GM21360 (cell line): Measurements from ENCODE around the gene NFATC3.
"Not testable (repeated sequence)": the region's sequence is repeated elsewhere in the genome, so short reads cannot be mapped to it uniquely, and the experiment has no call there.

Experiments used
- ATAC-seq: cut with Tn5 transposase; IDR thresholded peaks from one replicate; pipeline ENCODE4 v1.9.1; 2021; ENCODE audit warnings: mild to moderate bottlenecking, moderate library complexity; ENCODE audit not compliant: unreplicated experiment

NFATC3 gene

DNA sequence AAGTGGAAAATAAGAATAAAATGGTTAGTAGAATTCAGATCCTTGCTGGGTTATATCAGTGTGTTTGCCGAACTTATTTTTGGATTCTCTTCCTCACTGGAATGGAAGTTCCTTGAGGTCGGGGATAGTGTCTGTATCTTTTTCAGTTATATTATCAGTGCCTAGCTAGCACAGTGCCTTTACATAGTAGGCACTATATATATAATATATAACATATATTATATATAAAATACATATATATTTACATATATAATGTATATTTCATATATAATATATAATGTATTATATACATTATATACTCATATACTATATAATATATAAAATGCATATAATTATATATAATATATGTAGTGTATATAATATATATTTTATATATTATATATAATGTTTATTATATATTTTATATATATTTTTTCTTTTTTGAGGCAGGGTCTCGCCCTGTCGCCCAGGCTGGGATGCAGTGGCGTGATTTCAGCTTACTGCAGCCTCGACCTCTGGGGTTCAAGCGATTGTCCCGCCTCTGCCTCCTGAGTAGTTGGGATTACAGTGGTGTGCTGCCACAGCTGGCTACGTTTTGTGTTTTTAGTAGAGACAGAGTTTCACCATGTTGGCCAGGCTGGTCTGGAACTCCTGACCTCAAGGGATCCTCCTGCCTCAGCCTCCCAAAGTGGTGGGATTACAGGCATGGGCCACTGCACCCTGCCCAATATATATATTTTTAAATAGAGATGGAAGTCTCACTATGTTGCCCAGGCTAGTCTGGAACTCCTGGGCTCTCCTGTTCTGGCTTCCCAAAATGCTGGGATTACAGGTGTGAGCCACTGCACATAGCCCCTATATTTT is 3.2 kb downstream of the NFATC3 start:
- ATAC-seq: no peak

DNA sequence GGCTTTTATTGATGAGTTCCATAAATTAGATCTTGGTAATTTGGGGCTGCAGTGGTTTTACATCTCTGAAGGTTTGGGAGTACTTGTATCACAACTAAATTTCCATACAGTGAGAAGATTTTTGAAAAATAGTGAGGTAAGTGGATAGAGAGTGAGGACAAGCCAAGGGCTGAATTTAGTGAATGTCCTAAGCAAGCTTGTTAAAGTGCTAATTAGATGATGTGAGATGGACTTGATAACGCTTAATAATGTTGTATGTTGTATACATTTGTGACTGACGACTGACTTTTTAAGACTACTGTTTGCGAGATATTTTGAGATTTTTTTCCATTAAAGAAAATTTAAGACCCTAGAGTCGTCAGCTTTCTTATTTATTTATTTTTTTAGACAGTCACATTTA is 3.9 kb downstream of the NFATC3 start:
- no peak for ATAC-seq

- ATAC-seq: no peak
Measured at GRCh38 chr16:68090130-68090529, 5.0 kb downstream of the NFATC3 start.

DNA sequence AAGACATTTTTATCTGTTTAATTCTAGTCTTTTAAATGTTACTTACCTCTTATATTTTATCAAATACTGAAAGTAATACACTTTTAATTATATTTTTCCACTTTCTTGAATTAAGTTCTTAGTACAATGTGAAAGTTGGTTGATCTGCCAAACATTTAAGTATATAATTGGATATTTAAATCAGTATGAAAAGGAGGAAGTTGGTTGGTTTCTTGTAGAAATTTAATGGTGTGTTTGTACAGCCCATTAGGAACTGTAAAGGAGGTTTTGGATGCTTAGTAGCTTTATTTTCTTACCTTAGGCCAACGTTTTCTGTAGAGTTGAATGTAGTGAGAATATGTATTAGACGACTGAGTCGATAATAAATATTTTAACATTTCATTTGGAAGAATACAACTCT is 5.4 kb downstream of the NFATC3 start:
- no peak for ATAC-seq

DNA sequence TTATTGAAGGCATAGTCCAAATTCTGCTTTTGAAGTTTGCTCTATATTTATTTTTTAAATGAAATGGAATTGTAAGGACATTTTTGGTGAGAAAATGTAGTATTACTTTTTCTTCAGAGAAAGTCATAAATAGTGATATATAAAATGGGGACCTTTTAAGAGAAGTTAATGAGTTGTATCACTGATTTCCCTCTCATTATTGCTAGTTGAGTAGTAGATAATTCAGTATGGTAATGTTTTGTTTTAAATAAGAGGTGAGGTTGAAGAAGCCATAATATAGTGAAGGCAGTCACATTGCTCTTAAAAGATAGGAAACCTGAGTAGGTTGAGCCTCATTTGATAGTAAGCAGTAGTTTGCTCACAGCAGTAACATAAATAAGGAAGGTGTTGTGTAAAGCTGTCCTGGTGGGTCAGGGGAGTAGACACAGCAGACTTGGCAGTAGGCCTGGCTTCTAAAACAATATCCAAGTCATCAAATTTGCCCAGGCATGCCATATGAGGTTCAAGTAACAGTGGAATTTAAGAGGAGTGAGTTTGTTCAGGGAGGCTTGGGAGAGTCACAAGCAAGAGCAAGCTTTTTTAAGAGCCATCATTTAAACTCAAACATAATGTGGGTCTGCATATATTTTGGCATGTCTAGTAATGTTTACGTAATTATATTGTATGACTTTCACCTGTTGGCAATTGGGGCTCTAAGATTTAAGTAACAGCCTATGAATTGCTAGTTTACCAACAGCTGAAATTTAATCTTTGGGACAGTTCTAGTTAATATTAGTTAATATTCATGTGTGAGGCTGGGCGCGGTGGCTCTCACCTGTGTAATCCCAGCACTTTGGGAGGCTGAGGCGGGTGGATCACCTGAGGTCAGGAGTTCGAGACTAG is 6.5 kb downstream of the NFATC3 start:
- ATAC-seq: no peak

DNA sequence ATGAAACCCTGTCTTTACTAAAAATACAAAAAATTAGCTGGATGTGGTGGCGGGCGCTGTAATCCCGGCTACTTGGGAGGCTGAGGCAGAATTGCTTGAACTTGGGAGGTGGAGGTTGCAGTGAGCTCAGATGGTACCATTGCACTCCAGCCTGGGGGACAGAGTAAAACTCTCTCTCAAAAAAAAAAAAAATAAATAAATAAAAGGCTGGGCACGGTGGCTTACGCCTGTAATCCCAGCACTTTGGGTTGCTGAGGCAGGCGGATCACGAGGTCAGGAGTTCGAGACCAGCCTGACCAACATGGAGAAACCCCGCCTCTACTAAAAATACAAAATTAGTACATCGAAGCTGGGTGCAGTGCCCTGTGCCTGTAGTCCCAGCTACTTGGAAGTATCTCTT is 7.1 kb downstream of the NFATC3 start:
- not testable (repeated sequence) for ATAC-seq

GRCh38 chr16:68093816-68094613 is 8.8 kb downstream of the NFATC3 start:
- no peak for ATAC-seq

GRCh38 chr16:68094614-68094934 is 9.4 kb downstream of the NFATC3 start:
- ATAC-seq: no peak

DNA sequence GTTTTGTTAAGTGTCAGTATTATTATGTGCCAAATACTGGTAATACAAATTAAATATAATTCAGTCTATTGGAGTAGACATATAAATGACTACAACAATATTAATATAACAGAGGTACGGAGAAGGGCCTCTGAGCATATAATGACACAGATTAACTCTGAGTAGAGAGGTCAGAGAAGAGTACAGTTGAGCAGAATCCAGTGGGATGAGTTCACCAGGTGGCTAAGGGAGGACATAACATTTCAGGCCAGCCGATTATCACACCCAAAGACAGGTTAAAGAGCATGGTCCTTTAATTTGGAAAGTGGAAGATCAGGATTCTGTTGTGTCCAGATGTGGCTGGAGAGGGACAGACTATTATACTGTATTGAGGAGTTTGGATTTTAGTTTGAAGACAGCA is 11.3 kb downstream of the NFATC3 start:
- no peak for ATAC-seq

- no peak for ATAC-seq
Measured at GRCh38 chr16:68097088-68097487, 11.9 kb downstream of the NFATC3 start.

DNA sequence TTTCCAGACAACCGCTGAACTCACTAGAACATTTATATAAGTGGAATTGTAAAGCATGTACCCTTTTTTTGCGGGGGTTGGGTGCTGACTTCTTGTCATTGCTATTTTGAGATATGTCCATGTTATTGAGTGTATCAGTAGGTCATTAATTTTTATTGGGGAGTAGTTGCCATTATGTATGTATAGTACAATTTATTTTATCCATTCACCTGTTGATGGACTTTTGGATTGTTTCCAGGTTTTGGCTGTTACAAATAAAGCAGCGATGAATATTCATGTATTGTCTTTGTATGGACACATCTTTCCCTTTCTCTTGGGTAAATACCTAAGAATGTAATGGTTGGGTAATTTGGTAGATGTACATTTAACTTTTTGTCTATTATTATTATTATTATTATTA is 12.7 kb downstream of the NFATC3 start:
- ATAC-seq: no peak

DNA sequence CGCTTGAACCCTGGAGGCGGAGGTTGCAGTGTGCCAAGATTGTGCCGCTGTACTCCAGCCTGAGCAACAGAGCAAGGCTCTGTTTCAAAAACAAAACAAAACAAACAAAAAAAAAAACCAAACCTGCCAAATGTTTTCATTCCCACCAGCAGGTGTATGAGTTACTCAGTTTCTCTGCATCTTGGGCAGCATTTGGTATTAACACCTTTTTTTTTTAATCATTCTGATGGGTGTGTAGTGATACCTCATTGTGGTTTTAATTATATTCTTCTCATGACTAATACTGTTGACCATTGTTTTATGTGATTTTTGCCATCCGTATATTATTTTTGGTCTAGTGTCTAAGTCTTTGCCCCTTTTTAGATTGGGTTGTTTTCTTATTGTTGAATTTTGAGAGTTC is 15.3 kb downstream of the NFATC3 start:
- ATAC-seq: no peak

- no peak for ATAC-seq
Measured at GRCh38 chr16:68105611-68106010, 20.4 kb downstream of the NFATC3 start.

DNA sequence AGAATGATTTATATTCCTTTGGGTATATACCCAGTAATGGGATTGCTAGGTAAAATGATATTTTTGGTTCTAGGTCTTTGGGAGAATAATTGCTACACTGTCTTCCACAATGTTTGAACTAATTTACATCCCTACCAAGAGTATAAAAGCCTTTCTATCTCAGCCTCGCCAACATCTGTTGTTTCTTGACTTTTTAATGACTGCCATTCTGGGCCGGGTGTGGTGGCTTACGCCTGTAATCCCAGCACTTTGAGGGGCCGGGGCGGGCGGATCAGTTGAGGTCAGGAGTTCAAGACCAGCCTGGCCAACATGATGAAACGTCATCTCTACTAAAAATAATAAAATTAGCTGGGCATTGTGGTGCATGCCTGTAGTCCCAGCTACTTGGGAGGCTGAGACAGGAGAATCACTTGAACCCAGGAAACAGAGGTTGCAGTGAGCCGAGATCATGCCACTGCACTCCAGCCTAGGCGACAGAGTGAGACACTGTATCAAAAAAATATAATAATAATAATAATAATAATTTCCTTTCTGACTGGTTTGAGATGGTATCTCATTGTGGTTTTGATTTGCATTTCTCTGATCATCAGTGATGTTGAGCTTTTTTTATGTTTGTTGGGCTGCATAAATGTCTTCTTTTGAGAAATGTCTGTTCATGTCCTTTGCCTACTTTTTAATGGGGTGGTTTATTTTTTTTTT is 22.2 kb downstream of the NFATC3 start:
- not testable (repeated sequence) for ATAC-seq

- ATAC-seq: not testable (repeated sequence)
Measured at GRCh38 chr16:68109156-68109555, 24.0 kb downstream of the NFATC3 start.

DNA sequence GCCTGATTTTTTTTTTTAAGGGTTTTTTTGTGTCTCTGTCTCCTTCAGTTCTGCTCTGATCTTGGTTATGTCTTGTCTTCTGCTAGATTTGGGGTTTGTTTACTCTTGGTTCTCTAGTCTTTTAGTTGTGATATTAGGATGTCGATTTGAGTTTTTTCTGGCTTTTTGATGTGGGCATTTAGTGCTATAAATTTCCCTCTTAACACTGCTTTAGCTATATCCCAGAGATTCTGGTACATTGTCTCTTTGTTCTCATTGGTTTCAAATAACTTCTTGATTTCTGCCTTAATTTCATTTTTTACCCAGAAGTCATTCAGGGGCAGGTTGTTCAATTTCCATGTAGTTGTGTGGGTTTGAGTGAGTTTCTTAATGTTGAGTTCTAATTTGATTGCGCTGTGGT is 25.4 kb downstream of the NFATC3 start:
- ATAC-seq: not testable (repeated sequence)

GRCh38 chr16:68111379-68111778 is 26.2 kb downstream of the NFATC3 start:
- no peak for ATAC-seq

- no peak for ATAC-seq
Measured at GRCh38 chr16:68113059-68113761, 28.0 kb downstream of the NFATC3 start.

- no peak for ATAC-seq
Measured at GRCh38 chr16:68113765-68114240, 28.6 kb downstream of the NFATC3 start.

DNA sequence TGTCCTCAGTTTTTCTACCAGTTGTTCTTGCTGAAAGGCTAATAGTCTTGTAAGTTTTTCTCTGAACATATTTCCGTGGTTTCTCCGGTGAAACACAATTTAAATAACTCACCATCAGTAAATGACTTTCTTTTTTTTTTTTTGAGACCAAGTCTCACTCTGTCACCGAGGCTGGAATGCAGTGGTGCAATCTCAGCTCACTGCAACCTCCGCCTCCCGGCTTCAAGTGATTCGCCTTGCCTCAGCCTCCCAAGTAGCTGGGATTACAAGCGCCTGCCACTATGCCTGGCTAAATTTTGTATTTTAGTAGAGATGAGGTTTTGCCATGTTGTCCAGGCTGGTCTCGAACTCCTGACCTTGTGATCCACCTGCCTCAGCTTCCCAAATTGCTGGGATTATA is 29.8 kb downstream of the NFATC3 start:
- not testable (repeated sequence) for ATAC-seq
